H1 (cell line): ENCODE measurements around the gene CCS. TPM values are rescaled to one million over a fixed set of nuclear protein-coding genes. Genes with fewer than 3 reads are reported as not detected.

Source experiments
- CTCF ChIA-PET: fragments of 300-600 bp; sonication (Branson Sonifier 250); formaldehyde crosslinking; loops from one replicate; lab custom pipeline; 2021; ENCODE audit not compliant: partially characterized antibody; lab: Charles Lee
- POLR2A ChIA-PET: fragments of 300-600 bp; sonication (Branson Sonifier 250); formaldehyde crosslinking; loops from one replicate; lab custom pipeline; 2021; ENCODE audit warnings: inconsistent platforms; ENCODE audit not compliant: partially characterized antibody; lab: Charles Lee
- DNase-seq, 2 experiments: peaks; one replicate each; pipeline versions ENCODE4 v3.0.0 to v3.0.0-alpha.2; 2010 to 2022; ENCODE audit warnings: low spot score in 2 of 2, low read depth in 1 of 2, mixed read lengths in 1 of 2
- FAIRE-seq: peaks from 2 replicates; lab custom pipeline; 2011; peaks lifted over from hg19 to GRCh38; lab: Jason Lieb, UNC
- H2AFZ ChIP-seq: 2 replicates; pipeline ENCODE4 v1.8.1; 2012; ENCODE audit warnings: low read length, inconsistent platforms
- H2AK5ac ChIP-seq: 2 replicates; pipeline ENCODE4 v1.6.1; 2013; ENCODE audit warnings: low read depth, low read length
- H2BK120ac ChIP-seq: replicated peaks from 2 replicates; pipeline ENCODE3; 2013; ENCODE audit warnings: low read depth, low read length, inconsistent platforms
- H2BK12ac ChIP-seq: 2 replicates; pipeline ENCODE4 v1.6.1; 2013; ENCODE audit warnings: low read depth, low read length
- H2BK15ac ChIP-seq: 2 replicates; pipeline ENCODE4 v1.6.1; 2013; ENCODE audit warnings: low read length
- H2BK20ac ChIP-seq: 2 replicates; pipeline ENCODE4 v1.6.1; 2013; ENCODE audit warnings: low read length
- H2BK5ac ChIP-seq: 2 replicates; pipeline ENCODE4 v1.6.1; 2013; ENCODE audit warnings: low read depth, low read length
- H3K14ac ChIP-seq: 2 replicates; pipeline ENCODE4 v1.6.1; 2013; ENCODE audit warnings: inconsistent platforms; ENCODE audit not compliant: insufficient read length
- H3K18ac ChIP-seq: 2 replicates; pipeline ENCODE4 v1.6.1; 2013; ENCODE audit warnings: low read length; ENCODE audit errors: extremely low read depth
- H3K23ac ChIP-seq: 2 replicates; pipeline ENCODE4 v1.6.1; 2013; ENCODE audit warnings: inconsistent platforms; ENCODE audit not compliant: insufficient read length
- H3K23me2 ChIP-seq: 2 replicates; pipeline ENCODE4 v1.6.1; 2013; ENCODE audit warnings: low read depth, low read length
- H3K27ac ChIP-seq: 2 replicates; pipeline ENCODE4 v1.6.1; 2011; ENCODE audit warnings: low read depth, low read length, inconsistent platforms
- H3K27me3 ChIP-seq, 4 experiments: replicated peaks in 1 of 4; 1 replicate in 1 of 4; 2 replicates in 3 of 4; pipeline versions ENCODE4 v1.6.1 to v1.8.1; 2011 to 2013; ENCODE audit warnings: low read length in 3 of 4, mild to moderate bottlenecking in 3 of 4, inconsistent platforms in 2 of 4, mixed read lengths in 2 of 4, moderate library complexity in 1 of 4; ENCODE audit not compliant: control insufficient read depth in 3 of 4, insufficient read depth in 3 of 4; ENCODE audit errors: extremely low read depth in 1 of 4
- H3K36me3 ChIP-seq, 4 experiments: 2 replicates each; pipeline versions ENCODE4 v1.6.1 to v1.8.1; 2011 to 2013; ENCODE audit warnings: mild to moderate bottlenecking in 4 of 4, low read length in 3 of 4, moderate library complexity in 2 of 4, control low read depth in 1 of 4, inconsistent platforms in 1 of 4; ENCODE audit not compliant: insufficient read depth in 4 of 4, control insufficient read depth in 2 of 4
- H3K4ac ChIP-seq: replicated peaks from 2 replicates; pipeline ENCODE3; 2013; ENCODE audit warnings: low read length, low read depth, mixed read lengths, inconsistent platforms; ENCODE audit not compliant: insufficient read length
- H3K4me1 ChIP-seq, 4 experiments: replicated peaks in 1 of 4; 1 replicate in 1 of 4; 2 replicates in 3 of 4; pipeline versions ENCODE4 v1.6.1 to v1.8.1; 2011 to 2013; ENCODE audit warnings: low read length in 3 of 4, inconsistent platforms in 2 of 4, mixed read lengths in 1 of 4; ENCODE audit not compliant: insufficient read depth in 4 of 4, control insufficient read depth in 3 of 4
- H3K4me2 ChIP-seq, 2 experiments: 2 replicates each; pipeline versions ENCODE4 v1.6.1 to v1.8.1; 2011 to 2013; ENCODE audit warnings: low read depth in 2 of 2, low read length in 2 of 2, control low read depth in 1 of 2, inconsistent platforms in 1 of 2, mild to moderate bottlenecking in 1 of 2; ENCODE audit not compliant: insufficient read depth in 1 of 2
- H3K4me3 ChIP-seq, 4 experiments: fragments of 200-600, 300-600 bp in 1 of 4; sonication (generic), shearing (Covaris generic), sonication (Bioruptor Twin) in 1 of 4; 2 replicates each; pipeline versions ENCODE4 v1.5.1 to v1.8.1; 2011 to 2016; ENCODE audit warnings: low read length in 4 of 4, low read depth in 3 of 4, control low read depth in 2 of 4, inconsistent platforms in 2 of 4, mild to moderate bottlenecking in 2 of 4, mixed read lengths in 1 of 4, moderate library complexity in 1 of 4; ENCODE audit not compliant: insufficient read depth in 2 of 4; ENCODE audit errors: extremely low read depth in 1 of 4
- H3K56ac ChIP-seq: replicated peaks from 2 replicates; pipeline ENCODE3; 2013; ENCODE audit warnings: low read depth, mild to moderate bottlenecking, mixed read lengths, low read length, inconsistent platforms; ENCODE audit not compliant: insufficient read length
- H3K79me1 ChIP-seq: 2 replicates; pipeline ENCODE4 v1.6.1; 2013; ENCODE audit warnings: low read depth, low read length, control low read depth
- H3K79me2 ChIP-seq, 2 experiments: 2 replicates each; pipeline versions ENCODE4 v1.6.1 to v1.8.1; 2012 to 2013; ENCODE audit warnings: low read length in 2 of 2, mild to moderate bottlenecking in 2 of 2, inconsistent platforms in 1 of 2; ENCODE audit not compliant: insufficient read depth in 2 of 2, control insufficient read depth in 1 of 2
- H3K9ac ChIP-seq, 4 experiments: replicated peaks in 1 of 4; 1 replicate in 1 of 4; 2 replicates in 3 of 4; pipeline versions ENCODE4 v1.6.1 to v1.8.1; 2011 to 2013; ENCODE audit warnings: low read depth in 3 of 4, low read length in 3 of 4, control low read depth in 2 of 4, mild to moderate bottlenecking in 2 of 4, moderate library complexity in 2 of 4, inconsistent platforms in 1 of 4; ENCODE audit errors: extremely low read depth in 1 of 4
- H3K9me3 ChIP-seq, 2 experiments: 2 replicates each; pipeline versions ENCODE4 v1.6.1 to v1.8.1; 2012 to 2013; ENCODE audit warnings: mild to moderate bottlenecking in 2 of 2, moderate library complexity in 2 of 2, control low read depth in 1 of 2, inconsistent platforms in 1 of 2, low read depth in 1 of 2, low read length in 1 of 2, mixed read lengths in 1 of 2; ENCODE audit not compliant: insufficient read depth in 2 of 2
- H4K20me1 ChIP-seq, 2 experiments: replicated peaks in 1 of 2; 2 replicates each; pipeline versions ENCODE3 to v1.8.1; 2011 to 2013; ENCODE audit warnings: inconsistent platforms in 2 of 2, low read length in 2 of 2, mild to moderate bottlenecking in 1 of 2; ENCODE audit not compliant: insufficient read depth in 2 of 2, control insufficient read depth in 1 of 2
- H4K5ac ChIP-seq: 2 replicates; pipeline ENCODE4 v1.6.1; 2013; ENCODE audit warnings: low read length, low read depth, mixed read lengths, inconsistent platforms; ENCODE audit not compliant: insufficient read length
- H4K8ac ChIP-seq: 2 replicates; pipeline ENCODE4 v1.8.0; 2013; ENCODE audit warnings: mild to moderate bottlenecking, moderate library complexity, low read length, inconsistent platforms; ENCODE audit not compliant: insufficient read depth; ENCODE audit errors: extremely low read depth
- H4K91ac ChIP-seq: replicated peaks from 2 replicates; pipeline ENCODE3; 2013; ENCODE audit warnings: low read length, mixed read lengths, inconsistent platforms; ENCODE audit not compliant: insufficient read length
- BACH1 ChIP-seq: IDR thresholded peaks from 2 replicates; pipeline ENCODE4 v1.6.1; 2012; ENCODE audit warnings: low read length, improper control_type of control experiment
- POLR2A ChIP-seq, 2 experiments: IDR thresholded peaks; 1 replicate in 1 of 2; 2 replicates in 1 of 2; pipeline ENCODE4 v1.6.1; 2011; ENCODE audit warnings: low read depth in 2 of 2, low read length in 2 of 2, mild to moderate bottlenecking in 2 of 2; ENCODE audit errors: control extremely low read depth in 1 of 2
- POLR2AphosphoS5 ChIP-seq: IDR thresholded peaks from 2 replicates; pipeline ENCODE4 v1.6.1; 2011; ENCODE audit warnings: low read depth, low read length
- POU5F1 ChIP-seq: IDR thresholded peaks from 2 replicates; pipeline ENCODE4 v1.6.1; 2011; ENCODE audit warnings: low read depth, mild to moderate bottlenecking, low read length, moderate library complexity
- RBBP5 ChIP-seq: IDR thresholded peaks from 2 replicates; pipeline ENCODE4 v1.7.1; 2012; ENCODE audit warnings: low read depth, mild to moderate bottlenecking, inconsistent platforms, low read length, moderate library complexity, borderline replicate concordance
- RFX5 ChIP-seq: IDR thresholded peaks from 2 replicates; pipeline ENCODE4 v1.6.1; 2011; ENCODE audit warnings: low read depth, low read length, improper control_type of control experiment, borderline replicate concordance
- SAP30 ChIP-seq: fragments of 300-600 bp; sonication (generic); IDR thresholded peaks from 2 replicates; pipeline ENCODE4 v1.7.1; 2012; ENCODE audit warnings: low read length, moderate library complexity, mild to moderate bottlenecking, inconsistent platforms; ENCODE audit not compliant: insufficient read depth, insufficient replicate concordance
- SIRT6 ChIP-seq: IDR thresholded peaks from one replicate; pipeline ENCODE4 v1.7.1; 2012; ENCODE audit warnings: low read length, inconsistent platforms
- SP1 ChIP-seq: IDR thresholded peaks from 2 replicates; pipeline ENCODE4 v1.6.1; 2011; ENCODE audit warnings: low read depth, low read length
- SP2 ChIP-seq: IDR thresholded peaks from 2 replicates; pipeline ENCODE4 v1.6.1; 2012; ENCODE audit warnings: mild to moderate bottlenecking, low read length, inconsistent platforms
- ZNF274 ChIP-seq: IDR thresholded peaks from 2 replicates; pipeline ENCODE4 v1.7.0; 2012; ENCODE audit warnings: low read length, borderline replicate concordance; ENCODE audit errors: extremely low read depth
- WGBS, 2 experiments: shearing (Covaris generic) in 1 of 2; methylation state at CpG; one replicate each; pipeline versions ENCODE4 v1.1.6 to v1.1.7; 2013 to 2015; ENCODE audit warnings: low lambda C conversion rate in 2 of 2, mixed read lengths in 2 of 2, inconsistent platforms in 1 of 2, low coverage in 1 of 2, missing lambda C conversion rate in 1 of 2; ENCODE audit not compliant: insufficient replicate concordance in 2 of 2, insufficient coverage in 1 of 2, insufficient read length in 1 of 2; ENCODE audit errors: extremely low coverage in 1 of 2, missing lambda C conversion rate in 1 of 2; 5-methylcytosine and 5-hydroxymethylcytosine counted together
- polyA plus RNA-seq, 7 experiments: library from polyadenylated mRNA; depleted of rRNA in 3 of 7; stranded (reverse) in 5 of 7; unstranded in 2 of 7; fragments of >200 nt in 5 of 7; fragments of 200-250 nt in 2 of 7; gene quantifications; 1 replicate in 5 of 7; 2 replicates in 1 of 7; 4 replicates in 1 of 7; pipeline versions ENCODE4 v1.2.1 to v1.2.3, GENCODE V29; 2011 to 2013; ENCODE audit warnings: missing spikeins in 2 of 7, mixed read lengths in 2 of 7
- total RNA-seq: library from RNA; stranded (reverse); fragmentation: NEBNext Ultra II Directional; extraction: Animal tissue kit (Norgen Biotek cat#: 25700); gene quantifications from 2 replicates; pipeline ENCODE4 v1.2.1, GENCODE V29; 2021

Gene CCS
- total and polyA plus RNA-seq, 2 of the 8 experiments (the other 6 are each of a cell fraction or from before 2014, with no cell fraction given) = 37.1 to 37.7 TPM

- H3K14ac ChIP-seq = no peak overlapping the region
- H3K4me3 ChIP-seq = no peak overlapping the region
- CTCF ChIA-PET = interaction anchor here (0.7 to 1.2 kb wide), 5 partner anchors 8 to 181 kb away, joined by 3 read pairs; no protein-coding TSS in a partner anchor
- H2BK15ac ChIP-seq = no peak overlapping the region
- no peak overlapping the region for H2BK20ac ChIP-seq
- H3K4me2 ChIP-seq = no peak overlapping the region
- no peak overlapping the region for H2BK120ac ChIP-seq
- H3K79me1 ChIP-seq = peaks cover 8% of the 10 kb centered on the region; the same call in 1 of the 2 replicates
- H2AK5ac ChIP-seq = no peak overlapping the region
- H3K4me1 ChIP-seq = no peaks in the 10 kb centered on the region
- no peak overlapping the region for H3K18ac ChIP-seq
- H4K8ac ChIP-seq = no peak overlapping the region
- H4K5ac ChIP-seq = no peak overlapping the region
- no peak for TF ChIP-seq SIRT6
- no peak for TF ChIP-seq POLR2A (IDR thresholded peaks at IDR 0.05; ENCODE audit: control extremely low read depth in 1 of 2, low read depth in 2 of 2, low read length in 2 of 2)
- TF ChIP-seq SAP30 = no peak
- TF ChIP-seq RFX5 = no peak
- TF ChIP-seq POLR2AphosphoS5 = no peak
- TF ChIP-seq RBBP5 = no peak
- no peak for TF ChIP-seq ZNF274
- TF ChIP-seq BACH1 = no peak
- TF ChIP-seq SP2 = no peak
- TF ChIP-seq POU5F1 = no peak
- no peak for TF ChIP-seq SP1
- TF ChIP-seq, all 59 proteins: peak for 0
- no peak overlapping the region for H3K27ac ChIP-seq
- H4K20me1 ChIP-seq = peaks cover 5 to 19% of the 10 kb centered on the region in 2 experiments
- H3K27me3 ChIP-seq = no peaks in the 10 kb centered on the region
- no peak overlapping the region for H3K23ac ChIP-seq
- no peaks in the 10 kb centered on the region for H3K9me3 ChIP-seq
- H2BK5ac ChIP-seq = no peak overlapping the region
- H3K23me2 ChIP-seq = no peaks in the 10 kb centered on the region
- no peak for FAIRE-seq
- POLR2A ChIA-PET = interaction anchor here (0.5 to 66.2 kb wide), 5 partner anchors 10 to 299 kb away, joined by 3 to 2165 read pairs (median 7); partner anchors contain the start of genes CCDC87, CCS, RBM14 and RBM4
- peaks cover 4 to 66% of the 10 kb centered on the region in 2 experiments for H3K79me2 ChIP-seq
- no peak overlapping the region for H4K91ac ChIP-seq
- H2AFZ ChIP-seq = no peak overlapping the region
- no peak overlapping the region for H3K4ac ChIP-seq
- no peak overlapping the region; a peak in 1 of 7 replicates for H3K9ac ChIP-seq
- H3K56ac ChIP-seq = no peak overlapping the region
- H3K36me3 ChIP-seq = peaks cover 13 to 44% (median 22%) of the 10 kb centered on the region in 4 experiments; a peak in 6 of 8 replicates
- 94% methylated on average over 6 of the region's 6 CpGs; no CpG with 5 or more reads in 1 of the 2 experiments for WGBS, 2 experiments
- no peak for DNase-seq
- H2BK12ac ChIP-seq = no peak overlapping the region
Measured at GRCh38 chr11:66653123-66653522, 60.1 kb downstream of the CCS start.
